H1 (cell line): Measurements from ENCODE around the gene LRRC46. TPM values are rescaled to one million over a fixed set of nuclear protein-coding genes. Genes with fewer than 3 reads are reported as not detected.
A peak's percentile ranks its signal among the peaks of the same experiment; 100 is the strongest.

ENCODE experiments used
- CTCF ChIA-PET: fragments of 300-600 bp; sonication (Branson Sonifier 250); formaldehyde crosslinking; loops from one replicate; lab custom pipeline; 2021; ENCODE audit not compliant: partially characterized antibody; lab: Charles Lee
- POLR2A ChIA-PET: fragments of 300-600 bp; sonication (Branson Sonifier 250); formaldehyde crosslinking; loops from one replicate; lab custom pipeline; 2021; ENCODE audit warnings: inconsistent platforms; ENCODE audit not compliant: partially characterized antibody; lab: Charles Lee
- DNase-seq, 2 experiments: peaks; one replicate each; pipeline versions ENCODE4 v3.0.0 to v3.0.0-alpha.2; 2010 to 2022; ENCODE audit warnings: low spot score in 2 of 2, low read depth in 1 of 2, mixed read lengths in 1 of 2
- FAIRE-seq: peaks from 2 replicates; lab custom pipeline; 2011; peaks lifted over from hg19 to GRCh38; lab: Jason Lieb, UNC
- H2AFZ ChIP-seq: 2 replicates; pipeline ENCODE4 v1.8.1; 2012; ENCODE audit warnings: low read length, inconsistent platforms
- H2AK5ac ChIP-seq: 2 replicates; pipeline ENCODE4 v1.6.1; 2013; ENCODE audit warnings: low read depth, low read length
- H2BK120ac ChIP-seq: replicated peaks from 2 replicates; pipeline ENCODE3; 2013; ENCODE audit warnings: low read depth, low read length, inconsistent platforms
- H2BK12ac ChIP-seq: 2 replicates; pipeline ENCODE4 v1.6.1; 2013; ENCODE audit warnings: low read depth, low read length
- H2BK15ac ChIP-seq: 2 replicates; pipeline ENCODE4 v1.6.1; 2013; ENCODE audit warnings: low read length
- H2BK20ac ChIP-seq: 2 replicates; pipeline ENCODE4 v1.6.1; 2013; ENCODE audit warnings: low read length
- H2BK5ac ChIP-seq: 2 replicates; pipeline ENCODE4 v1.6.1; 2013; ENCODE audit warnings: low read depth, low read length
- H3K14ac ChIP-seq: 2 replicates; pipeline ENCODE4 v1.6.1; 2013; ENCODE audit warnings: inconsistent platforms; ENCODE audit not compliant: insufficient read length
- H3K18ac ChIP-seq: 2 replicates; pipeline ENCODE4 v1.6.1; 2013; ENCODE audit warnings: low read length; ENCODE audit errors: extremely low read depth
- H3K23ac ChIP-seq: 2 replicates; pipeline ENCODE4 v1.6.1; 2013; ENCODE audit warnings: inconsistent platforms; ENCODE audit not compliant: insufficient read length
- H3K23me2 ChIP-seq: 2 replicates; pipeline ENCODE4 v1.6.1; 2013; ENCODE audit warnings: low read depth, low read length
- H3K27ac ChIP-seq: 2 replicates; pipeline ENCODE4 v1.6.1; 2011; ENCODE audit warnings: low read depth, low read length, inconsistent platforms
- H3K27me3 ChIP-seq, 4 experiments: replicated peaks in 1 of 4; 1 replicate in 1 of 4; 2 replicates in 3 of 4; pipeline versions ENCODE4 v1.6.1 to v1.8.1; 2011 to 2013; ENCODE audit warnings: low read length in 3 of 4, mild to moderate bottlenecking in 3 of 4, inconsistent platforms in 2 of 4, mixed read lengths in 2 of 4, moderate library complexity in 1 of 4; ENCODE audit not compliant: control insufficient read depth in 3 of 4, insufficient read depth in 3 of 4; ENCODE audit errors: extremely low read depth in 1 of 4
- H3K36me3 ChIP-seq, 4 experiments: 2 replicates each; pipeline versions ENCODE4 v1.6.1 to v1.8.1; 2011 to 2013; ENCODE audit warnings: mild to moderate bottlenecking in 4 of 4, low read length in 3 of 4, moderate library complexity in 2 of 4, control low read depth in 1 of 4, inconsistent platforms in 1 of 4; ENCODE audit not compliant: insufficient read depth in 4 of 4, control insufficient read depth in 2 of 4
- H3K4ac ChIP-seq: replicated peaks from 2 replicates; pipeline ENCODE3; 2013; ENCODE audit warnings: low read length, low read depth, mixed read lengths, inconsistent platforms; ENCODE audit not compliant: insufficient read length
- H3K4me1 ChIP-seq, 4 experiments: replicated peaks in 1 of 4; 1 replicate in 1 of 4; 2 replicates in 3 of 4; pipeline versions ENCODE4 v1.6.1 to v1.8.1; 2011 to 2013; ENCODE audit warnings: low read length in 3 of 4, inconsistent platforms in 2 of 4, mixed read lengths in 1 of 4; ENCODE audit not compliant: insufficient read depth in 4 of 4, control insufficient read depth in 3 of 4
- H3K4me2 ChIP-seq, 2 experiments: 2 replicates each; pipeline versions ENCODE4 v1.6.1 to v1.8.1; 2011 to 2013; ENCODE audit warnings: low read depth in 2 of 2, low read length in 2 of 2, control low read depth in 1 of 2, inconsistent platforms in 1 of 2, mild to moderate bottlenecking in 1 of 2; ENCODE audit not compliant: insufficient read depth in 1 of 2
- H3K4me3 ChIP-seq, 4 experiments: fragments of 200-600, 300-600 bp in 1 of 4; sonication (generic), shearing (Covaris generic), sonication (Bioruptor Twin) in 1 of 4; 2 replicates each; pipeline versions ENCODE4 v1.5.1 to v1.8.1; 2011 to 2016; ENCODE audit warnings: low read length in 4 of 4, low read depth in 3 of 4, control low read depth in 2 of 4, inconsistent platforms in 2 of 4, mild to moderate bottlenecking in 2 of 4, mixed read lengths in 1 of 4, moderate library complexity in 1 of 4; ENCODE audit not compliant: insufficient read depth in 2 of 4; ENCODE audit errors: extremely low read depth in 1 of 4
- H3K56ac ChIP-seq: replicated peaks from 2 replicates; pipeline ENCODE3; 2013; ENCODE audit warnings: low read depth, mild to moderate bottlenecking, mixed read lengths, low read length, inconsistent platforms; ENCODE audit not compliant: insufficient read length
- H3K79me1 ChIP-seq: 2 replicates; pipeline ENCODE4 v1.6.1; 2013; ENCODE audit warnings: low read depth, low read length, control low read depth
- H3K79me2 ChIP-seq, 2 experiments: 2 replicates each; pipeline versions ENCODE4 v1.6.1 to v1.8.1; 2012 to 2013; ENCODE audit warnings: low read length in 2 of 2, mild to moderate bottlenecking in 2 of 2, inconsistent platforms in 1 of 2; ENCODE audit not compliant: insufficient read depth in 2 of 2, control insufficient read depth in 1 of 2
- H3K9ac ChIP-seq, 4 experiments: replicated peaks in 1 of 4; 1 replicate in 1 of 4; 2 replicates in 3 of 4; pipeline versions ENCODE4 v1.6.1 to v1.8.1; 2011 to 2013; ENCODE audit warnings: low read depth in 3 of 4, low read length in 3 of 4, control low read depth in 2 of 4, mild to moderate bottlenecking in 2 of 4, moderate library complexity in 2 of 4, inconsistent platforms in 1 of 4; ENCODE audit errors: extremely low read depth in 1 of 4
- H3K9me3 ChIP-seq, 2 experiments: 2 replicates each; pipeline versions ENCODE4 v1.6.1 to v1.8.1; 2012 to 2013; ENCODE audit warnings: mild to moderate bottlenecking in 2 of 2, moderate library complexity in 2 of 2, control low read depth in 1 of 2, inconsistent platforms in 1 of 2, low read depth in 1 of 2, low read length in 1 of 2, mixed read lengths in 1 of 2; ENCODE audit not compliant: insufficient read depth in 2 of 2
- H4K20me1 ChIP-seq, 2 experiments: replicated peaks in 1 of 2; 2 replicates each; pipeline versions ENCODE3 to v1.8.1; 2011 to 2013; ENCODE audit warnings: inconsistent platforms in 2 of 2, low read length in 2 of 2, mild to moderate bottlenecking in 1 of 2; ENCODE audit not compliant: insufficient read depth in 2 of 2, control insufficient read depth in 1 of 2
- H4K5ac ChIP-seq: 2 replicates; pipeline ENCODE4 v1.6.1; 2013; ENCODE audit warnings: low read length, low read depth, mixed read lengths, inconsistent platforms; ENCODE audit not compliant: insufficient read length
- H4K8ac ChIP-seq: 2 replicates; pipeline ENCODE4 v1.8.0; 2013; ENCODE audit warnings: mild to moderate bottlenecking, moderate library complexity, low read length, inconsistent platforms; ENCODE audit not compliant: insufficient read depth; ENCODE audit errors: extremely low read depth
- H4K91ac ChIP-seq: replicated peaks from 2 replicates; pipeline ENCODE3; 2013; ENCODE audit warnings: low read length, mixed read lengths, inconsistent platforms; ENCODE audit not compliant: insufficient read length
- ASH2L ChIP-seq: fragments of 200-600, 300-600 bp; sonication (generic); IDR thresholded peaks from one replicate; pipeline ENCODE4 v1.7.1; 2017; ENCODE audit warnings: low read length
- BRCA1 ChIP-seq: IDR thresholded peaks from 2 replicates; pipeline ENCODE4 v1.6.1; 2012; ENCODE audit warnings: low read depth, low read length, improper control_type of control experiment
- CEBPB ChIP-seq: IDR thresholded peaks from 2 replicates; pipeline ENCODE4 v1.6.1; 2012; ENCODE audit warnings: low read depth, low read length
- EZH2 ChIP-seq: fragments of 200-600 bp; sonication (generic); IDR thresholded peaks from 2 replicates; pipeline ENCODE4 v1.7.1; 2012; ENCODE audit warnings: low read depth, mild to moderate bottlenecking, moderate library complexity, low read length, inconsistent platforms; ENCODE audit not compliant: severe bottlenecking
- POU5F1 ChIP-seq: IDR thresholded peaks from 2 replicates; pipeline ENCODE4 v1.6.1; 2011; ENCODE audit warnings: low read depth, mild to moderate bottlenecking, low read length, moderate library complexity
- RNF2 ChIP-seq: fragments of 200-900, 300-1000 bp; sonication (generic); IDR thresholded peaks from 2 replicates; pipeline ENCODE4 v1.7.1; 2016; ENCODE audit warnings: borderline replicate concordance, low read depth, mild to moderate bottlenecking, antibody characterized with exemption, low read length; ENCODE audit not compliant: poor library complexity, severe bottlenecking; ENCODE audit errors: missing control alignments
- SP1 ChIP-seq: IDR thresholded peaks from 2 replicates; pipeline ENCODE4 v1.6.1; 2011; ENCODE audit warnings: low read depth, low read length
- SP2 ChIP-seq: IDR thresholded peaks from 2 replicates; pipeline ENCODE4 v1.6.1; 2012; ENCODE audit warnings: mild to moderate bottlenecking, low read length, inconsistent platforms
- SUZ12 ChIP-seq: fragments of 200-600 bp; sonication (generic); IDR thresholded peaks from 2 replicates; pipeline ENCODE4 v1.6.1; 2012; ENCODE audit warnings: mild to moderate bottlenecking, inconsistent platforms, low read length, moderate library complexity, mixed read lengths
- TBP ChIP-seq: IDR thresholded peaks from 2 replicates; pipeline ENCODE4 v1.6.1; 2011; ENCODE audit warnings: low read depth, low read length, improper control_type of control experiment
- WGBS, 2 experiments: shearing (Covaris generic) in 1 of 2; methylation state at CpG; one replicate each; pipeline versions ENCODE4 v1.1.6 to v1.1.7; 2013 to 2015; ENCODE audit warnings: low lambda C conversion rate in 2 of 2, mixed read lengths in 2 of 2, inconsistent platforms in 1 of 2, low coverage in 1 of 2, missing lambda C conversion rate in 1 of 2; ENCODE audit not compliant: insufficient replicate concordance in 2 of 2, insufficient coverage in 1 of 2, insufficient read length in 1 of 2; ENCODE audit errors: extremely low coverage in 1 of 2, missing lambda C conversion rate in 1 of 2; 5-methylcytosine and 5-hydroxymethylcytosine counted together
- polyA plus RNA-seq, 7 experiments: library from polyadenylated mRNA; depleted of rRNA in 3 of 7; stranded (reverse) in 5 of 7; unstranded in 2 of 7; fragments of >200 nt in 5 of 7; fragments of 200-250 nt in 2 of 7; gene quantifications; 1 replicate in 5 of 7; 2 replicates in 1 of 7; 4 replicates in 1 of 7; pipeline versions ENCODE4 v1.2.1 to v1.2.3, GENCODE V29; 2011 to 2013; ENCODE audit warnings: missing spikeins in 2 of 7, mixed read lengths in 2 of 7
- total RNA-seq: library from RNA; stranded (reverse); fragmentation: NEBNext Ultra II Directional; extraction: Animal tissue kit (Norgen Biotek cat#: 25700); gene quantifications from 2 replicates; pipeline ENCODE4 v1.2.1, GENCODE V29; 2021

Gene LRRC46
- total and polyA plus RNA-seq, 2 of the 8 experiments (the other 6 are each of a cell fraction or from before 2014, with no cell fraction given) = 0.18 TPM; not detected in 1

DNA sequence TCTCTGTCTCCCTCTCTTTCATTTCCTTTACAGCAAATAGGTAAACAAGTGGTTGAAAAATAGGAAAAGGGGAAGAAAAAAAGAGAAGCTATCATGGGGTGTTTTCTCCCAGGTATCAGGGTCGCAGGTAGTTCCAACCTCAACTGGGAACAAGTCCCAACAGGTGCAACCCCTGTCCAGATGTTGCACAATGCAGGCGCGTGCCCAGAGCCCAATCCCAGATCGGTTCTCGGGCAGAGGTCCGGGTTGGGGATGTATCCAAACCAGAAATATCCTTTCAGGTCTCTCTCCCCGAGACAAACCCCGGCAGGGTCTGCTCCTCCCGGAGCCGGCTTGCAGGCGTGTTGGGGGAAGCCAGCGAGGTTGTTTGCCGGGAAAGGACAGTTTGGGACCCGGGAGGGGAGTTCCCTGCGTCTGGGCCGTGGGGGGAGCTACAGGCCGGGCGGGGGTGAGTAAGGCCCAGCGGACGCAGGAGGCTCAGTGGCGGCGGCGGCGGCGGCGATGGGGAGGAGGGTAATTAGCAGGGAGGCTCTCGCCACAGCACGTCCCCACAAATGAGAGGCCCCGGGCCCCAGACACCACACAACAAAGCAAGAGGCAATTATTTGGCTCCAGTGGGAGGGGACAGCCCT lies 40.7 kb downstream of the LRRC46 start:
- Histone ChIP-seq H3K4ac (no peak overlapping the region), H3K4me2 (peak overlapping the region; percentile 88 to 90), H3K14ac (no peak overlapping the region), H3K4me3 (peak overlapping the region; percentile 34 to 57 (median 47)), H2AFZ (peak overlapping the region; percentile 36; the same call in 1 of the 2 replicates), H3K36me3 (no peaks in the 10 kb centered on the region), H3K9ac (no peak overlapping the region), H4K20me1 (no peaks in the 10 kb centered on the region), H2BK120ac (no peak overlapping the region), H3K23ac (no peak overlapping the region), H3K27ac (no peak overlapping the region), H4K5ac (no peak overlapping the region), H3K9me3 (no peaks in the 10 kb centered on the region), H2BK12ac (0 out of 2 replicates have a peak overlapping the region, but pooled peaks have one; percentile 27), H2BK20ac (no peak overlapping the region), H2AK5ac (0 out of 2 replicates have a peak overlapping the region, but pooled peaks have one; percentile 39), H2BK5ac (no peak overlapping the region), H4K8ac (no peak overlapping the region; the same call in 1 of the 2 replicates), H3K4me1 (peaks cover 21 to 44% (median 27%) of the 10 kb centered on the region in 4 experiments), H4K91ac (no peak overlapping the region), H3K79me2 (no peaks in the 10 kb centered on the region), H3K79me1 (no peaks in the 10 kb centered on the region), H2BK15ac (no peak overlapping the region), H3K56ac (no peak overlapping the region), H3K23me2 (peaks cover 4% of the 10 kb centered on the region; the same call in 1 of the 2 replicates), H3K27me3 (peaks cover 3 to 25% (median 17%) of the 10 kb centered on the region in 4 experiments; a peak in 5 of 7 replicates), H3K18ac (peak overlapping the region; percentile 71; the same call in 1 of the 2 replicates)
- CTCF ChIA-PET = interaction anchor here (0.7 to 10.7 kb wide), 8 partner anchors 12 to 75 kb away, joined by 3 to 257 read pairs (median 5); partner anchors contain the start of genes SCRN2, SP2 and SP6
- DNase-seq = no peak
- WGBS, 2 experiments = 14% methylated on average over 21 of the region's 29 CpGs; no CpG with 5 or more reads in 1 of the 2 experiments
- TF ChIP-seq POU5F1 (no peak), SP1 (no peak), CEBPB (peak; percentile 86), EZH2 (peak; percentile 1), RNF2 (no peak), SUZ12 (peak; percentile 30; the same call in 1 of the 2 replicates), ASH2L (peak; percentile 36), SP2 (no peak), BRCA1 (no peak), TBP (peak; percentile 20; the same call in 1 of the 2 replicates)
- no peak for FAIRE-seq
- POLR2A ChIA-PET = interaction anchor here (0.7 to 3.6 kb wide), 12 partner anchors 10 to 275 kb away, joined by 3 to 17 read pairs (median 6); partner anchors contain the start of genes SP2 and SP6
